IPS DF 4.7 (cell line): ENCODE results near the gene DCDC1.

Experiments used
- DNase-seq: peaks from one replicate; pipeline ENCODE4 v3.0.0-alpha.2; 2013; ENCODE audit warnings: low spot score; ENCODE audit errors: extremely low read depth

Gene DCDC1

DNA sequence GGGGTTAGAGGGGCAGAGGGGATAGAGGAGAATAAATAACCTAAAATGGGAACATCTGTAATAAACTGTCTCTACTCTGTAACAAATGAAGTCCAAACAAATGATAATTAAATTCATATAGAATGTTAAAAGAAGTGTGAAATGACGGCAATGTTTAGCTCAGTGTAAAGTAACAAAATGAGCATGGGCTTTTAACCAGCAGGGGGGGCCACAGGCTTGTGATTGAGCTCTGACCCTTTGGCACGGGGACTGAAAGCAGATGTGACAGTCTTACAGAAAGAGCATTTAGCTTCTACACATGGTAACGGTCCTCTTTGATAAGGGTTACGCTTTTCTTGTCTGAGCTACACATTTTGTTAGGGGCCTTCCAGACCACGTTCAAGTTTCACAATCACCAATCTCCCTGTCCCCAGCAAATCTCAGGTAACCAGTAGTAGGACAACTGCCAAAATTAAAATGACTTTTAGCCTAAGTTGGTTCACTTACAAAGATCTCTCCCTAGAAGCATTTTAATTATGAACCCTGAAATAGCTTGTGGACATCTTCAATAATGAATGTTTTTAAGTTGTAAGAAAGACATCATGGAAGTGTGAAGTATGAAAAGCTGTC lies 262.5 kb downstream of the DCDC1 start:
- DNase-seq, result peak; percentile 49

DNA sequence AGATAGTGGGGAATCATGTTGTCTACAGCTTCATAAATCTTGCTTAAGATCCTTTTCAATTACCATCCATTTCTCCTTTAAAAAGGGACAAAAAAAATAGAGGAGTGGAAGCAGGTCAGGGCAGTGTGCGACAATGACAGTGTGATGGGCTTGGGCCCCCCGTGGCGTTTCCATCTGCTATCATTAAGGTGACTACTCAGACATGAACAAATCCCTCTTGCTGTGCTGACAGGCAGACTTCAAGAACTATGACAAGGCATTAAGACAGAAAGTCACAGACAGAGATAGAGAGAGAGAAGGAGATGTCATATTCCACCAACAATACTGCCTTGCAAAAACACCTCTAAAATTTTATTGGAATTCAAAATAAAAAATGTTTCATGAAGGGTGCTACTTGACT lies 263.2 kb downstream of the DCDC1 start:
- DNase-seq, result no peak

DNA sequence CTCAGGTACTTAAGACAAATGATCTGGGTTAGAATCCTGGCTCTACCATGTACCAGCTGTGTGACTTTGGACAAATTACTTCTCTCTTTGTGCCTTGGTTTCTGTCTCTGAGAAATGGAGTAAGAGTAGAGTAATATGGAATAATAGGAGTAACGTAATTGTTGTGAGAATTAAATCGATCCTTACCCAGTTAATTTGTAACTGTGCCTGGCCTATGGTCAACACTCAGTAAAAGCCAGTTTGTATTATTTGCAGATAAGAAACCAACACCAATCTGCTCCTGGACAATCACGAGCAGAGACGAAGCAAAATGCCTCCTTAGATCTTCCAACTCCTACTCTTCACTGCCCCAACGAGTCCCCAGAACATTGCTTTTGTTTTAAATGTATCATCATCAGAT lies 266.7 kb downstream of the DCDC1 start:
- DNase-seq, result no peak

DNA sequence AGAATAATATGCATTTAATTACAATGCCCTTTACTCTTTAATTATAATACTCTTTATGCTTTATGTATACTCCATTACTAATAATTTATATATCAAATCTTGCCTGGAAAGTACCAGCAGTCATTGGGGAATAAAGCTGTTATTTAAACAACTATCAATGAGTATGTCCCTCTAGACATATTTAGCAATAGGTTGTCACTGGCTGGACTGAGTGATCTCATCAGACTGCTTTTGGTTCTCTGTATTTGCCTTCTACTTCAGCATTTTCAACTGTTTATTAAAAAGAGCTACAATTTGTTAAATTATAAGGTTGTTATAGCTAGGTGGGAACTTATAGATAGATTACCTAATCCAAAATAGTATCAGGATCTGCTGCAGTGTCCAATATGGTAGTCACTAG lies 267.2 kb downstream of the DCDC1 start:
- no peak for DNase-seq

DNA sequence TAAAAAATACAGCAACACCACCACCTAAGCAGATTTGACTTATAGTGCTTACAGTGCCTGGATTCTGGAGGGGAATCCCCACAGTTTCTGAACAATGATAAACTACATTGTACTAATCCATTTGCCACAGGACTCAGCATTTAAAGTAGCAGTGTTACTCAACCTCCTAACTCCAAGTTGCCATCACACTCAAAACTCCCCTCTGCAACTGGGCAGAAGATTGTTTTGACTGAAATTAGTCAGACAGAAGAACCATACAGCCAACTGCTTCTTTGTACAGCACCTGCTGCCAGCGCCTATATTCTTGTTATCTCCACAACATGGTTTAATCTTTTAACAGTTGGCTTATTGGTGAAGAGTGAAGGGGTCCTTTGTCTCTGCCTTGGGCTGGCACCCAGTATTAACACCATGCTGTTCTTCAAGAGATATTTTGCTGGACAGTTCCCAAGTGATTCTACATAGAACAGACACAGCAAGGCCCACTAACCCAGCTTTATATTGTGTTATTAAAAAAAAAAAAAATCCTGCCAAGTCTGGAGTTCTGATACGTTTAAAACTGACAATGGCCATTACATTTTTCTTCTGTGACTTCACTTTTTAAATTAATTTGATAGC lies 273.2 kb downstream of the DCDC1 start:
- DNase-seq, result no peak

DNA sequence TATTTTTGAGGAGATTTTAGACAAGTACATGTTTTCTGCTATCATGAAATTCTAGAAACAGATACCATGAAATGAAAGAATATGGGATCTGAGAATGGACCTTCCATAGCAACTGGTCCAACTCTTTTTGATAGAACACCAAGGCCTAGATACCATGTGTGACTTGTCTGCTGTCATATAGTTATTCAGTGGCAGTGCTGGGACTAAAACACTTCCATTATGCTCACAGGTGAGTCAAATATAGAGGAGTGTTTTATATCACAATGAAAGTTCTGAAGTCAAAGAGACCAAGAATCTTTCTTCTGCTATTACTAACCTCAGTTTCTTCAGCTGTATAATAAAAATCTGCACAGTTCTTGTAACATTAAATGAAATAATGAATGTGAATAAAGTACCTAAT lies 276.9 kb downstream of the DCDC1 start:
- no peak for DNase-seq

DNA sequence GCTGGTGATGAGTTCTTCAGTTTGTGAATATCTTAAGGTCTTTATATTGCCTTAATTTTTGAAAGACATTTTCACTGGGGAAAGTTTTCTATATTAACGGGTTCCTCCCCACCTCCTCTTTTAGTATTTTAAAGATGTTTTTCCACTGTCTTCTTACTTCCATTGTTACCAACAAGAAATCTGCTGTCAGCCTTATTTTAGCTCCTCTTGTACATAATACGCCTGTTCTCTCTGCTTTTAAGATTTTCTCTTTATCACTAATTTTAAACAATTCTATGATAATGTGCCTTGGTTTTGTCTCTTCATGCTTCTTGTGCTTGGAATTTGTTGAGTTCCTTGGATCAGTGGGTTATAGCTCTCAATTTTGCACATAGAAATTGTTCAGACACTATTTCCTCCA lies 280.4 kb downstream of the DCDC1 start:
- DNase-seq, result no peak

DNA sequence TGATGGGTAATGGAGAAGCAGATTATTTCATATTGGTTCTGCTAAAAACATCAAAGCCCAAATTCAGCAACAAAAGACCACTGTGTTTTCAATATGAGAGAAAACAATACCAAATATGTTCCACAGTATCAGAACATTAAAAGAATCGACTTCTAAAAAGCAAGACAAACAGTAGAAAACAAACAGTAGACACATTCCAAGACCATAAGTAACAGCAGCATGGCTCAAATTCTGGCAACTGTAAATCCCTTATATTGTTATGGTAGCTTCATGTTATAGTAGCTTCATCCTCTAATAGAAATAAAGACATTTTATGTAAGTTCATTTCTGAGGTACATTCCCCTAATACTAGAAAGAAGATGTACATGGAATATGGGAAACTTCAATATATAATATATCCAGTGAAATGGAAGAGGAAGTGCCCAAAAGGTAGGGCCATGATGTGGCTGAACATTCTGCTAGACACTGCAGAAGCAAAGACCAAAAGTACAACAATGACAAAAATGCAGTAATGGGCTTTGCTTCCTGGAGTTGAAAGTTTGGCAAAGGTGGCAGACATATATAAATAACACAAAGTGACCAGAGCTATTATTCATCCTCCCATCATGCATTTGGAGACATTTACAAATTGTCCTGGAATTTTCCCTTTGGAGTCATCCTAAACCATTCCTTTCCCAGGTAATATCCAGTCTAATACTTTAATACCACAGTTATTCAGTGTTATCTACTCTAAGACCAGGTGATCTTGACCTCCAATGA lies 299.9 kb downstream of the DCDC1 start:
- no peak for DNase-seq

DNA sequence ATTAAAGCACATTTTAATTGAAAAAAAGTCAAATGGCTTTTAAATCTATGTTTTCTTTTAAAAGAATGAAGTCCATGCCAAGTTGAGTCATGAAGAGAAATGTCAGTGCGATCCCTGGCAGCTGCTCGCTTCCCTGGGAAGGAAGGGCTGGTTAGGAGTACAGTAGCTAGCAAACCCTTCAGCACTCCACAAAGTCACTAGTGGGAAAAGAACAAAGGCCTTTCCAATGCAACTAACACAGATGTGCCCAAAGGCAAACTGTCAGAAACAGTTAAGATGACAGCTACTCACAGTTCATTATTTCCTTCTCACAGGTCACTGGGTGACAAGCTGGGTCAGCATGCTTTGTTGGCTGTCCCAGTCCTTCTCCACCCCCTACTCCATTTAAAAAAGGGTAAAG lies 308.7 kb downstream of the DCDC1 start:
- no peak for DNase-seq

DNA sequence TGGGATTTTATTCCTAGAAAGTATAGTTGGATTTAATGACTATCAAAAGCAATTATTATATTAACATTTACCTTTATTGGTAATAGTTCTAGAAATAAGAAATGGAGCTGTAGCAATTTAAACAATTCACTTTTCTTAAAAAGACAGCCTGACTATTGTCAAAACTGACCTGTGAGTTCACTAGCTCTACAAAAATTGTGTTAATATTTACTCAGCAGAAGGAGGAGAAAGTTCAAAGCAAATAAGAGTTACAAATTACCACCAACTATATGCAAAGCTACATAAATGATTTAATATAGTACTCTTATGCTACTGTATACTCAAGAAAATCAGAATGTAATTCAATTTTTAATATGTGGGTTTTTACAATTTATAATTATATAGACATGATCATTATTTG lies 310.0 kb downstream of the DCDC1 start:
- no peak for DNase-seq

DNA sequence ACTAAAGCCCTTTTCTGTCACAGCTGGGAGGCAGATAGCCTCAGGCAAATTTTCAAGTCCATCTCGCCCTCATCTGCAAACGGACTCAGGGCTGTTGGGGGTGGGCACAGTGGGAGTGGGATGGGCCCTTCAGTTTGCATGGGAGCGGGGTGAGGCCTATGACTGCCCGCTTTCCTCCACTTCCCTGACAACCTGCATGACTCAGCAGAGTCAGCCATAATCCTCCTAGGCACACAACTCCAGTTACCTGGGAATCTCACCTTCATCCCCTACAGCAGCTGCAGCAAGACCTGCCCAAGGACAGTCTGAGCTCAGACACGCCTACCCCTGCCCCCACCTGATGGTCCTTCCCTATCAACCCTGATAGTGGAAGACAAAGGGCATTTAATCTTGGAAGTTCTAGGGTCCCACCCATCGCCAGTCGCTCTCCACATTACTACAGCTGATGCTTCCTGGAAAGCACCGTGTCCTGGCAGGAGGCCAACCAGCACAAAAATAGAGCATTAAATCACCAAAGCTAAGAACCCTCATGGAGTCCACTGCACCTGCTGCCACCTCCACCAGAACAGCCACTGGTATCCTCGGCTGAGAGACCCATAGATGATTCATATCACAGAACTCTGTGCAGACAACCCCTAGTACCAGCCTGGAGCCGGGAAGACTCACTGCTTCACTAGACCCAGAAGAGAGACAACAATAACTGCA lies 319.3 kb downstream of the DCDC1 start:
- no peak for DNase-seq

DNA sequence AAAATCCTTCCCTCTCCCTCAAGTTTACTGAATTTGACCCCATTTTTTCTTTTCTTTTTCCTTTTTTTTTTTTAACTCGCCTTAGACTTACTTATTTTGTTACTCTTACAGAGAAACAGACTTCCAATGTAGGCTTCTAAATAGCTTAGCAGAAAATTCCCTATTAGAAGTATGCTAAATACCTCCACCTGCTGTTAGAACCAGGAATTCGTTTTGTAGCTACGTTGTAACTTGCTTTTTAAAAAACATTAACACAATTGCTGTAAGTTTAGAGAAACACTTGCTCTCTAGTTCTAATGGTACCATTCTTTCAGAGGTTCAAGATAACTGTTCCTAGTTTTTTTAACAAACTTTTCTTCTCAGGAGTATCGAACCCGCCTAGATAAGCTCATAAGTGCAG lies 324.2 kb downstream of the DCDC1 start:
- DNase-seq, result no peak

DNA sequence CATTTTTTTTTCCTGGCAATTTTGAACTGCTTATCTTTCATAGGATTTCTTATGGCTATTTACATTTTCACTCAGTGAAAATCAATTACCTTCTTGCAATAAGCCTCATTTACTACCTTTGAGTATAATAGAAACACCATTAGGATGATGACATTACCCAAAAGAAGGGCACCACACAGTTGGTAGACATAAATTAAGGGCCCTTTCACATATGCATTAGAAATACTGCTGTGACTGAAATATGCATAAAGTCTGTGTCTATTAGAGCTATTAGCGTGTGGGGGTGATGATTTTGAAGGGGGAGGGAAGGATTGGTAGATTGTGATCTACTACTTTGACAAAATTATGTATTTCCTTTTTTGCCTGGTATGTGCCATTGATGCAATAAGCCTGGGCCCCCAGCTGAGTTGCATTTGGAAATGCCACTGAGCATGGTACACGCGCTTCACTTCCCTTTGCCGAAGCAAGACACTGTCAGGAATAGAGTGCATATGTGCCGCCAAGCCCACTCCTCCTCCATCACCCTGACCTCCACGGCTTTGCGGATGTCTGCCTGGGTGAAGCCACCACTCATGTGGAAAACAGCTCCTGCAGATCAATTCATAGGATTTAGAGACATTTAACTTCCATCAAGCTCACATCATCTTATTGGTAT lies 339.3 kb downstream of the DCDC1 start:
- DNase-seq, result no peak

DNA sequence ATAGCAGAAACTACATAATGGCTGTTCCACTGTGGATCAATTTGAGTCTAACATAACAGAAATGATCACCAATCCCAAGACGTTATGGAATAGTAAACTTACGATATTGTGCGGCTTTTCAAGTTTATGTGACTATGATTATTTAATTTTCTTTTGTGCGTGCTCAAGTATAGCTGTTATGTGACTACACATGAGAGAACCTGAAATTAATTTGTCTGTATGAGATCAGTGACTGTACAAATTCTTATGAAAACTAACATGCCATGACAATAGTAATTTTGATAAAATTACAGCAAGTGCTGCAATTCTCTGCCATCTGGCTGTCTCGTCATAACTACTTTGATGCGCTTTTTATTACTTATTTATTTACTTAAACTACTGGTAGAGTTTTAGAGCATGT lies 343.2 kb downstream of the DCDC1 start:
- no peak for DNase-seq

DNA sequence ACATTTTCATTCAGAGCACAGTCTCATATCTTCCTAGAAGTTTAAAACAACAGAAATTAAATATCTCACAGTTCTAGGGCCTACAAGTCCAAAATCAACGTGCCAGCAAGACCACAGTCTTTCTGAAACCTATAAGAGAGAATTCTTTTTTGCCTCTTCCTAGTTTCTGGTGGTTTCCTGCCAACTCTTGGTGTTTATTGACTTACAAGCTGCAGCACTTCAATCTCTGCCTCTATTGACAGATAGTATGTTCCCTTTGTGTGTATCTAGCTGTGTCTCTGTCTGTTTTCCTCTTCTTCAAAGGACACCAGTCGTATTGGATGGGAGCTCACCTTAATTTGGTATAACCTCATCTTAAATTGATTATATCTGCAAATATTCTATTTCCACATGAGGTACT lies 347.5 kb downstream of the DCDC1 start:
- DNase-seq, result no peak

DNA sequence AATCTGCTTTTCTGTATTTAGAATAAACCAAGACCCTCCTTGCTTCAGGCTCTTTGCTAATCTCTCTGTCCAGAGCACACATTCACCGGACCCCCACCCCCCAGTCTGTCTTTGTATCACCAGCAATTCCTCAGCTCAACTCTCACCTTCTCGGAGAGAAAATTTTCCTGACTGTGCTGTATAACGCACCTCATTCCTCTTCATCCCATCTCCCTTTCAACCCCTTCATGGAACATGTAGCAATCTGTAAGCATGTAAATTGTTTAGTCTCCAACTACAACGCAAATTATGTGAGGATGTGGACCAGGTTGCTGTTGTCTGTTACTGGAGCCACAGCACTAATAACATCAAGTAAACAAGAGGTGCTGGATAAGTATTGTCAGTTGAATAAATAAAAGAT lies 349.8 kb downstream of the DCDC1 start:
- DNase-seq, result no peak

DNA sequence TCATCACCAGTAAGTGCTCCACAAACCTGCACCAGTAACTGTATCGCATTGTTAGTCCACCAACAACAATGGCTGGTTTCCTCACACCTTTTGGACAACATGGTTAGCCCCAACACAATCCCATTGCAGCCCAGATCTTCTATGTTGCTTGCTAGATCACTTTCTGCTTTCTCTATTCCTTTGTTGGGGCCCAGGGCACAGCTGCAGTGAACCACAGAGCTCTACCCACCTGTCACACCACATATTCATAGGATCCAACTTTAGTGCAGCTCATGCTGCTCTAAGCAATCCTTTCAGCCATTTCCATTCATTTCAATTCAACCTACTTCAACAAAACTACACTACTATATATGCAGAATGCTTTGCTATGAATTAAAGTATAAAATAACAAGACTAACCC lies 364.3 kb downstream of the DCDC1 start:
- DNase-seq, result no peak

DNA sequence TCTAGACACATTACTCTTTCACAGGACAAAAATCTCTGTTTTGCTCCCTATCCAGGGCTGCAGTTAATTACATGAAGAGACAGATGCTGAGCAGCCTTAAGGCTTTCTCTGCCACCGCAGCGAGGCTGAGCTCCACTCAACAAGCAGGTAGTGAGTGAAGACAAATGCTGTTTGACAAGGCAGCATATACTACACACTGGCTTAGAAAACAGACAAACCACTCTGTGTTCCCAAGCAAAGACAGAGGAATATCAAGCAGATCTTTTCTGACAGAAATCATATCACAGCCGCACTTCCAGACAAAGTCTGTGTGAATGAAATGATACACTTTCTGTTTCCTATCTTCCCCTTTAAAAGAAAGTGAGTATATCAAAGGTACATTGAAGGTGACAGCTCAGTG lies 368.1 kb downstream of the DCDC1 start:
- DNase-seq, result no peak

DNA sequence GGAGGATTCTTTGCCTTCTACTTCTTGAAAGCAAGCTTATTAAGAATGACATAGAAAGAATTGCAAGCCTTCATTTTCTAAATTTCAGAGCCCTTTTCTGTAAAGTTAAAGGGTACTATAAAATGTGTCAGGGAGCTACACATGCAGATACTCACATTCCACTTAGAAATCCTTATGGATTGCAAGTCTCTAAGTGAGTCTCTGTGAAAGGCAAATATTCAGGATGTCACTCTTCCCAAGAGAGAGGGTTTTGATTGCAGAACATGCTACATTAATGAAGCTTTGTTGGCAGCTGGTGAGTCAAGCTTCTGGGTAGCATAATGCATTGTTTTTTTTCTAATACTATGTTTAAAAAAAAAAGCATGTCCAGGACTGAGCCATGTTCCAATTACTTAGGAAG lies 369.2 kb downstream of the DCDC1 start:
- no peak for DNase-seq

DNA sequence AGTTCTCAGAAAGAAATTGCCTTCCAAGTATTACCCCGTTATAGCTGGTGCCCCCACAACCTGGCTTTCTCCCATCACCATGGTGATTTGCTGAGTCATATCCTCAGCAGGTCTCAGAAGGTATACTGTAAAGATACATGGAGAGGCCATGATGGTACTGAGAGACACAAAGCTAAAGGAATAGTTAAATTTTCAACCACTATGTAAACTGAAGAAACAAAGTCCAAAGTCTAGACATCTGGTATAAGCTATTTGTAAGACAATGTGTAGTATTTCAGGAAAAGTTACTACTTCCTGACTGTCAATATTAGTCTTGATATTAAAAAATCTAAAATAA lies 377.1 kb downstream of the DCDC1 start:
- DNase-seq, result no peak

DNA sequence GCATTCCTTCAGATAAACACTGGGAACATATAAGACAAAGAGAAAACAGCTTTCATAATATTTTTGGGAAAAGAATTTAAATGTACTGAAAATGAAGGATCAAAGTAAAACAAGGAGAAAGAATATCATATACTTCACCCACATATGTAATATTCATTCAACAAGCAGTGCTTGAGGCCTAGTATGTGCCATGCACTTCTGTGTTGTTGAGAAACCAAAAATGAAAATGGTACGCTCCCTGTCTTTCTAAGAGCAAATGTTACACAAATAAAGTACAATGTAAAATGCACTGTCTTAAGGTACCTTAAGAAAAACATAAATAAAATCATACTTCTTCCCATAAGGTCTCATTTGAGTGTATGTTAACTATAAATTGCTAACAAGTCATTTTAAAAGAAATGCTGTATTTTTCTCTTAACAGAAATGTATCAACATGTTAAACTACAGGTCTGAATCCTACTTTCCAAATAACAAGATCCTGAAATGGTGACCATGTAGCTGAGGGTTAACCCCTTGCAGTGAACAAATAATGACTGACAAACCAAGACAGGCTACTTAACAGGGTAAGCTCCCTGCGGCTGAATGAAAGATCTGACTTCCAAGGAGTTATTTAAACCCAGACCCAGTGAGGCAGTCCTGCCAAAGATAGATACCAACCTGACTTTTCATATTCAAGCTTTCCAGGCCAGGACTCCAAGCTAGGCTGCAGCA lies 377.6 kb downstream of the DCDC1 start:
- no peak for DNase-seq
